HEK293 (cell line): ENCODE measurements around the gene KDM4B.

ENCODE experiments used
- CTCF ChIP-seq: fragments of 450-650 bp; formaldehyde crosslinking; IDR thresholded peaks from 2 replicates; pipeline ENCODE4 v1.5.1; 2016; ENCODE audit warnings: missing biosample characterization, missing genetic modification characterization
- GLI2 ChIP-seq: fragments of 450-650 bp; formaldehyde crosslinking; IDR thresholded peaks from 2 replicates; pipeline ENCODE4; 2017; ENCODE audit warnings: missing biosample characterization, missing genetic modification characterization, low read depth, borderline replicate concordance
- GLIS2 ChIP-seq: fragments of 450-650 bp; formaldehyde crosslinking; IDR thresholded peaks from 2 replicates; pipeline ENCODE4 v1.5.1; 2016; ENCODE audit warnings: missing biosample characterization, missing genetic modification characterization
- HIC1 ChIP-seq: fragments of 450-650 bp; formaldehyde crosslinking; IDR thresholded peaks from 2 replicates; pipeline ENCODE4 v1.5.1; 2016; ENCODE audit warnings: missing biosample characterization, missing genetic modification characterization
- KLF1 ChIP-seq: fragments of 450-650 bp; formaldehyde crosslinking; IDR thresholded peaks from 2 replicates; pipeline ENCODE4 v1.5.1; 2016; ENCODE audit warnings: missing biosample characterization, missing genetic modification characterization
- KLF10 ChIP-seq: fragments of 450-650 bp; IDR thresholded peaks from 2 replicates; pipeline ENCODE4 v1.5.1; 2018; ENCODE audit warnings: missing biosample characterization, mild to moderate bottlenecking, missing genetic modification characterization
- PATZ1 ChIP-seq: fragments of 450-650 bp; formaldehyde crosslinking; IDR thresholded peaks from 2 replicates; pipeline ENCODE4 v1.5.1; 2016; ENCODE audit warnings: missing biosample characterization, missing genetic modification characterization
- SCRT2 ChIP-seq: fragments of 450-650 bp; formaldehyde crosslinking; IDR thresholded peaks from 2 replicates; pipeline ENCODE4 v1.5.1; 2016; ENCODE audit warnings: missing biosample characterization, missing genetic modification characterization
- SP3 ChIP-seq: fragments of 450-650 bp; formaldehyde crosslinking; IDR thresholded peaks from 2 replicates; pipeline ENCODE4 v1.5.1; 2016; ENCODE audit warnings: missing biosample characterization, missing genetic modification characterization
- SP7 ChIP-seq: fragments of 450-650 bp; formaldehyde crosslinking; IDR thresholded peaks from 2 replicates; pipeline ENCODE4 v1.5.1; 2016; ENCODE audit warnings: missing biosample characterization, missing genetic modification characterization
- WT1 ChIP-seq: fragments of 450-650 bp; formaldehyde crosslinking; IDR thresholded peaks from 2 replicates; pipeline ENCODE4 v1.5.1; 2016; ENCODE audit warnings: missing biosample characterization, missing genetic modification characterization
- ZBTB20 ChIP-seq: fragments of 450-650 bp; formaldehyde crosslinking; IDR thresholded peaks from 2 replicates; pipeline ENCODE4 v1.5.1; 2016; ENCODE audit warnings: missing biosample characterization, missing genetic modification characterization
- ZFHX2 ChIP-seq: fragments of 450-650 bp; formaldehyde crosslinking; conservative IDR thresholded peaks from 2 replicates; pipeline ENCODE4 v1.5.1; 2016; ENCODE audit warnings: missing biosample characterization, missing genetic modification characterization
- ZIC2 ChIP-seq: fragments of 450-650 bp; formaldehyde crosslinking; IDR thresholded peaks from 2 replicates; pipeline ENCODE4 v1.5.1; 2016; ENCODE audit warnings: missing biosample characterization, missing genetic modification characterization
- ZNF10 ChIP-seq: fragments of 450-650 bp; formaldehyde crosslinking; IDR thresholded peaks from 2 replicates; pipeline ENCODE4 v1.5.1; 2017; ENCODE audit warnings: missing biosample characterization, missing genetic modification characterization
- ZNF138 ChIP-seq: fragments of 450-650 bp; formaldehyde crosslinking; IDR thresholded peaks from 2 replicates; pipeline ENCODE4 v1.5.1; 2016; ENCODE audit warnings: missing biosample characterization, missing genetic modification characterization, borderline replicate concordance
- ZNF2 ChIP-seq: fragments of 450-650 bp; formaldehyde crosslinking; IDR thresholded peaks from 2 replicates; pipeline ENCODE4 v1.5.1; 2016; ENCODE audit warnings: missing biosample characterization, missing genetic modification characterization
- ZNF335 ChIP-seq: fragments of 450-650 bp; formaldehyde crosslinking; conservative IDR thresholded peaks from 2 replicates; pipeline ENCODE4 v1.5.1; 2016; ENCODE audit warnings: missing biosample characterization, missing genetic modification characterization
- ZNF366 ChIP-seq: fragments of 450-650 bp; formaldehyde crosslinking; conservative IDR thresholded peaks from 2 replicates; pipeline ENCODE4 v1.5.1; 2016; ENCODE audit warnings: missing biosample characterization, missing genetic modification characterization
- ZNF391 ChIP-seq: fragments of 450-650 bp; formaldehyde crosslinking; IDR thresholded peaks from 2 replicates; pipeline ENCODE4 v1.5.1; 2016; ENCODE audit warnings: low read depth, missing biosample characterization, missing genetic modification characterization, borderline replicate concordance
- ZNF561 ChIP-seq: fragments of 450-650 bp; IDR thresholded peaks from 2 replicates; pipeline ENCODE4 v1.5.1; 2018; ENCODE audit warnings: missing biosample characterization, missing genetic modification characterization, borderline replicate concordance
- ZNF600 ChIP-seq: fragments of 450-650 bp; formaldehyde crosslinking; IDR thresholded peaks from 2 replicates; pipeline ENCODE4 v1.5.1; 2016; ENCODE audit warnings: missing biosample characterization, missing genetic modification characterization
- ZNF654 ChIP-seq: fragments of 450-650 bp; formaldehyde crosslinking; IDR thresholded peaks from 2 replicates; pipeline ENCODE4 v1.5.1; 2016; ENCODE audit warnings: low read depth, missing biosample characterization, missing genetic modification characterization
- ZNF660 ChIP-seq: fragments of 450-650 bp; IDR thresholded peaks from 2 replicates; pipeline ENCODE4 v1.5.1; 2018; ENCODE audit warnings: missing biosample characterization, mild to moderate bottlenecking, missing genetic modification characterization
- ZNF791 ChIP-seq: fragments of 450-650 bp; formaldehyde crosslinking; IDR thresholded peaks from 2 replicates; pipeline ENCODE4 v1.5.1; 2016; ENCODE audit warnings: missing biosample characterization, missing genetic modification characterization
- ZSCAN30 ChIP-seq: fragments of 450-650 bp; IDR thresholded peaks from 2 replicates; pipeline ENCODE4 v1.5.1; 2018; ENCODE audit warnings: missing biosample characterization, mild to moderate bottlenecking, missing genetic modification characterization, moderate library complexity
- ZXDB ChIP-seq: fragments of 450-650 bp; formaldehyde crosslinking; IDR thresholded peaks from 2 replicates; pipeline ENCODE4 v1.5.1; 2016; ENCODE audit warnings: missing biosample characterization, missing genetic modification characterization
- TF ChIP-seq, protein P1 (sequence below): fragments of 450-650 bp; formaldehyde crosslinking; IDR thresholded peaks from 2 replicates; pipeline ENCODE4 v1.5.1; 2016; ENCODE audit warnings: missing biosample characterization, missing genetic modification characterization
- TF ChIP-seq, protein P2 (sequence below): fragments of 450-650 bp; formaldehyde crosslinking; IDR thresholded peaks from 2 replicates; pipeline ENCODE4 v1.5.1; 2016; ENCODE audit warnings: missing biosample characterization, missing genetic modification characterization

Gene KDM4B

GRCh38 chr19:5048091-5048726, 79.3 kb downstream of the KDM4B start (continued):
- TF ChIP-seq, protein P1, sequence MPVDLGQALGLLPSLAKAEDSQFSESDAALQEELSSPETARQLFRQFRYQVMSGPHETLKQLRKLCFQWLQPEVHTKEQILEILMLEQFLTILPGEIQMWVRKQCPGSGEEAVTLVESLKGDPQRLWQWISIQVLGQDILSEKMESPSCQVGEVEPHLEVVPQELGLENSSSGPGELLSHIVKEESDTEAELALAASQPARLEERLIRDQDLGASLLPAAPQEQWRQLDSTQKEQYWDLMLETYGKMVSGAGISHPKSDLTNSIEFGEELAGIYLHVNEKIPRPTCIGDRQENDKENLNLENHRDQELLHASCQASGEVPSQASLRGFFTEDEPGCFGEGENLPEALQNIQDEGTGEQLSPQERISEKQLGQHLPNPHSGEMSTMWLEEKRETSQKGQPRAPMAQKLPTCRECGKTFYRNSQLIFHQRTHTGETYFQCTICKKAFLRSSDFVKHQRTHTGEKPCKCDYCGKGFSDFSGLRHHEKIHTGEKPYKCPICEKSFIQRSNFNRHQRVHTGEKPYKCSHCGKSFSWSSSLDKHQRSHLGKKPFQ (tag by site-specific recombination), result 0 out of 2 replicates have a peak, but pooled peaks have one; percentile 31
- no peak for TF ChIP-seq KLF10 (tag by site-specific recombination)
- peak; percentile 92 for TF ChIP-seq ZNF600 (tag by site-specific recombination)
- TF ChIP-seq SCRT2, result 0 out of 2 replicates have a peak, but pooled peaks have one; percentile 37
- TF ChIP-seq ZBTB20 (tag by site-specific recombination), result no peak
- no peak for TF ChIP-seq GLI2
- peak; percentile 78 for TF ChIP-seq KLF1 (tag by site-specific recombination)
- TF ChIP-seq ZNF366 (tag by site-specific recombination), result no peak
- peak; percentile 86; the same call in 1 of the 2 replicates for TF ChIP-seq ZIC2 (tag by site-specific recombination)
- TF ChIP-seq ZSCAN30, result peak; percentile 78
- 0 out of 2 replicates have a peak, but pooled peaks have one; percentile 28 for TF ChIP-seq ZNF660
- TF ChIP-seq ZNF335 (tag by site-specific recombination), result peak; percentile 48; the same call in 1 of the 2 replicates
- TF ChIP-seq ZNF391, result 0 out of 2 replicates have a peak, but pooled peaks have one; percentile 29
- TF ChIP-seq SP3 (tag by site-specific recombination), result peak; percentile 13; the same call in 1 of the 2 replicates
- TF ChIP-seq ZNF791 (tag by site-specific recombination), result no peak
- TF ChIP-seq ZNF561 (tag by site-specific recombination), result 0 out of 2 replicates have a peak, but pooled peaks have one; percentile 68
- peak; percentile 54; the same call in 1 of the 2 replicates for TF ChIP-seq ZXDB
- TF ChIP-seq ZFHX2 (tag by site-specific recombination), result peak; percentile 84
- TF ChIP-seq ZNF654, result peak; percentile 93
- TF ChIP-seq PATZ1 (tag by site-specific recombination), result peak; percentile 40; the same call in 1 of the 2 replicates
- TF ChIP-seq WT1 (tag by site-specific recombination), result no peak
- peak; percentile 88 for TF ChIP-seq ZNF2 (tag by site-specific recombination)
- TF ChIP-seq, protein P2, sequence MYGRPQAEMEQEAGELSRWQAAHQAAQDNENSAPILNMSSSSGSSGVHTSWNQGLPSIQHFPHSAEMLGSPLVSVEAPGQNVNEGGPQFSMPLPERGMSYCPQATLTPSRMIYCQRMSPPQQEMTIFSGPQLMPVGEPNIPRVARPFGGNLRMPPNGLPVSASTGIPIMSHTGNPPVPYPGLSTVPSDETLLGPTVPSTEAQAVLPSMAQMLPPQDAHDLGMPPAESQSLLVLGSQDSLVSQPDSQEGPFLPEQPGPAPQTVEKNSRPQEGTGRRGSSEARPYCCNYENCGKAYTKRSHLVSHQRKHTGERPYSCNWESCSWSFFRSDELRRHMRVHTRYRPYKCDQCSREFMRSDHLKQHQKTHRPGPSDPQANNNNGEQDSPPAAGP (tag by site-specific recombination), result peak; percentile 90
- TF ChIP-seq SP7 (tag by site-specific recombination), result peak; percentile 55
- peak; percentile 26; the same call in 1 of the 2 replicates for TF ChIP-seq GLIS2 (tag by site-specific recombination)
- TF ChIP-seq HIC1, result peak; percentile 57
- peak; percentile 99 for TF ChIP-seq CTCF (tag by site-specific recombination)
- no peak for TF ChIP-seq ZNF10 (tag by site-specific recombination)
- TF ChIP-seq ZNF138 (tag by site-specific recombination), result no peak
